ENCODE results near the gene STARD13.
"Not testable (repeated sequence)": the region's sequence is repeated elsewhere in the genome, so short reads cannot be mapped to it uniquely, and the experiment has no call there.

STARD13 gene

DNA sequence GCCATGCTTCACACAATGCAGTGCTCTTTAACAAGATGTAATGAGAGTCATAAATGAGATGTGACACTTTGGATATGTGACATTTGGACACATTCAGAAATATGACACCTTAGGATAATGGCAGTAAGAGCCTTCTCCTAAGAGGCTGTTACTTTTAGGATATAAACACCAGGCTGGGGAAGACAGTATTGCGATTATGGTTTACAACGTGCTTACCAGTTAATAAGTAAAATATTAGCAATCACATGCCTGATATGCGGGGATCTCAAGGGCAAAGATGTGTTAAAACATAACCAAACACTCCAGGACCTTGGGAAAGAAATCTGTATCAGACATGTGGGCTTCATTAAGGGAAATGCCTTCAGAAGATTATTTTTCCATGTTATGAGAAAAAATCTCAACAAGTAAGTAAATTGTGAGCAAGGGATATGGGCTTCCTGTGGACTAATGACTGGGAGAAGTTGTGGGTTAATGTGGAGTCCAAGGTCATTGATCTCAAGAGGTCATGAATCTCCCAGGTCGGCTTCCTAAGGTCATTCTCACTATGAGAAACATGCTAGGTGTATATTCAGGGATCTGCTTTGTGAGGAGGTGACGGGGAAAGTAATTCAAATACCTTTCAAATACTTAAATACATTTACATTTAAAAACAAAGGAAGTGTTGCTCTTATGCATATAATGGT, 105.3 kb downstream of the STARD13 start:
- no peak overlapping the region for H3K4me3 ChIP-seq (ENCODE audit: low read length)
- no peak for DNase-seq (ENCODE audit: low read depth)
- no peak for TF ChIP-seq CTCF (IDR thresholded peaks at IDR 0.05; ENCODE audit: insufficient read depth, low read depth, low read length, missing control alignments)

DNA sequence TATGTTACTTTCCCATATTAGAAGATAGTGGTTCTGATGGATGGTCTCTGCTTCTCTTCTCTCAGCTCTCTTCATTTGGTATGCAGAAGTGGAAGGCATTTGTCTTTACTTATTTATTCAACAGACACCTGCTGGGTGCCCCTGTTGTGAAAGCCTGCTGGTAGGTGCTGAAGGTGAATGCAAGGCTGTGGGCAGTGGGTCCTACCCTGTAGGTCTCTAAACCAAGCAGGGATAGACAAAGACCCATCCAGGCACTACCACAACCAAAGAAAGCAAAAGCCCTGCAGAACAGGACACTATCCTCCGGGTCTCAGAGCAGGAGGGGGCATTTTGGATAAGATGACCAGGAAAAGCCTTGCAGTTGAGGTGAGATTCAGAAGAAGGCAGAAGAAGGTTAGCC, 106.1 kb downstream of the STARD13 start:
- no peak for TF ChIP-seq CTCF (IDR thresholded peaks at IDR 0.05; ENCODE audit: insufficient read depth, low read depth, low read length, missing control alignments)
- H3K4me3 ChIP-seq (ENCODE audit: low read length), result no peak overlapping the region
- no peak for DNase-seq (ENCODE audit: low read depth)

GRCh38 chr13:33178209-33178840, 107.2 kb downstream of the STARD13 start:
- no peak overlapping the region for H3K4me3 ChIP-seq (ENCODE audit: low read length)
- TF ChIP-seq CTCF (IDR thresholded peaks at IDR 0.05; ENCODE audit: insufficient read depth, low read depth, low read length, missing control alignments), result no peak
- no peak for DNase-seq (ENCODE audit: low read depth)

DNA sequence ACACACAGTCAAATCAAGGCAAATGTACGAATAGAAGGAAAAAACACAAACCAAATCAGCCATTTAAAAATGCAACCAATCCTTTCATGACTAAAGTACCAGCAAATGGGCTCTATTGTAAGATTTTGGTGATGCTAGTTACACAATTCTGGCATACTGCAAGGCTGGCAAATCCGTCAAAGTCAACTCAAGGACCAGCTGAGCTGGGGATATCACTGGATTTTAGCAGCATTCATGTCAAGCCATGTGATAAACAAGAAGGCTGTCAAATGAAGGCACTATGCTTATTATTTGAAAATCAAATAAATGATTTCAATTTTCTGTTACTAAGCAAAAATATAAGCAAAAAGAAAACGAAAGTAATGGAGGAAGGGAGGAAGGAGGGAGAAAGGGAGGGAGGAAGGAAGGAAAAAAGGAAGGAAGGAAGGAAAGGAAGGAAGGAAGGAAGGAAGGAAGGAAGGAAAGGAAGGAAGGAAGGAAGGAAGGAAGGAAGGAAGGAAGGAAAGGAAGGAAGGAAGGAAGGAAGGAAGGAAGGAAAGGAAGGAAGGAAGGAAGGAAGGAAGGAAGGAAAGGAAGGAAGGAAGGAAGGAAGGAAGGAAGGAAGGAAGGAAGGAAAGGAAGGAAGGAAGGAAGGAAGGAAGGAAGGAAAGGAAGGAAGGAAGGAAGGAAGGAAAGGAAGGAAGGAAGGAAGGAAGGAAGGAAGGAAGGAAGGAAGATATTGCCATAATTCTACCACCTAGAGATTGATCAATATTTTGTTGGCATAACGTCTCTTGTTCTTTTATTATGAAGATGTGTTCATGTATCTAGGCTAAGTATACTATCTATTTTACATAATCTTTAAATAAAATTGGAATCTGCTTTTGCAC, 108.0 kb downstream of the STARD13 start:
- H3K4me3 ChIP-seq (ENCODE audit: low read length); DNase-seq (ENCODE audit: low read depth): not testable (repeated sequence)

- no peak for TF ChIP-seq CTCF (IDR thresholded peaks at IDR 0.05; ENCODE audit: insufficient read depth, low read depth, low read length, missing control alignments)
- no peak for DNase-seq (ENCODE audit: low read depth)
- H3K4me3 ChIP-seq (ENCODE audit: low read length), result no peak overlapping the region
These were observed 109.0 kb downstream of the STARD13 start for GRCh38 chr13:33176526-33176925.

DNA sequence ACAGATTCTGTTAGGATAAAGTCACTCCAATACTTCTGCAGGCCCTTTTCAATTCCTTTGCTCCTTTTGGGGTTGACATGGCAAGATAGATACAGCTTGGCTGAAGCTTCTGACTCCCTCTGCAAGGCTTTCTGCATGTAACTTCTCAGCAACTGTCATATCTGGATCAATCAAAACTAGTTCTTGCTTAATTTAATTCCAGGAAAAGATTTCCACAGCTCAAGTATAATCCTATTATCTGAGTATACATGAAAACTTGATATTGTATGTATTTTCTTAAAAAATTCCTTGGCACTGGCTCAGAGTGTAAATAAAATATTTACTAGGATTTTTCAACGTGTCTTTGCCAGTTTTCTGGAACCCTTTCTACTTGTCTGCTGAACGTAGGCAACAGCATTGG, 109.6 kb downstream of the STARD13 start:
- H3K4me3 ChIP-seq (ENCODE audit: low read length), result no peak overlapping the region
- DNase-seq (ENCODE audit: low read depth), result no peak
- no peak for TF ChIP-seq CTCF (IDR thresholded peaks at IDR 0.05; ENCODE audit: insufficient read depth, low read depth, low read length, missing control alignments)

- H3K4me3 ChIP-seq (ENCODE audit: low read length), result no peak overlapping the region
- no peak for TF ChIP-seq CTCF (IDR thresholded peaks at IDR 0.05; ENCODE audit: insufficient read depth, low read depth, low read length, missing control alignments)
- no peak for DNase-seq (ENCODE audit: low read depth)
These were observed 110.6 kb downstream of the STARD13 start for GRCh38 chr13:33174931-33175330.
